OCI-LY3 (cell line): ENCODE data around the gene SRGAP1.

Source experiments
- H2AFZ ChIP-seq: fragments of 200-600, 300-600 bp; shearing (Covaris generic); 2 replicates; pipeline ENCODE4 v1.6.0; 2014; ENCODE audit warnings: antibody characterized with exemption, low read depth, low read length
- H3K27ac ChIP-seq: fragments of 200-600, 300-600 bp; sonication (generic); 2 replicates; pipeline ENCODE4 v1.5.1; 2014; ENCODE audit warnings: mild to moderate bottlenecking, low read length, moderate library complexity, mixed read lengths
- H3K27me3 ChIP-seq: fragments of 200-600, 300-600 bp; sonication (generic); 2 replicates; pipeline ENCODE4 v1.6.1; 2014; ENCODE audit warnings: low read depth, low read length, mixed read lengths
- H3K36me3 ChIP-seq: fragments of 200-600, 300-600 bp; sonication (generic); replicated peaks from 2 replicates; pipeline ENCODE3; 2014; ENCODE audit warnings: low read depth, low read length, mixed read lengths
- H3K4me1 ChIP-seq: fragments of 300-600, 200-600 bp; sonication (generic); 2 replicates; pipeline ENCODE4 v1.6.1; 2014; ENCODE audit warnings: low read length, mixed read lengths
- H3K4me2 ChIP-seq: fragments of 200-600, 300-600 bp; sonication (generic); 2 replicates; pipeline ENCODE4 v1.6.1; 2014; ENCODE audit warnings: low read length, mixed read lengths
- H3K4me3 ChIP-seq: fragments of 300-600, 200-600 bp; sonication (generic); 2 replicates; pipeline ENCODE4 v1.5.1; 2014; ENCODE audit warnings: antibody characterized with exemption, mild to moderate bottlenecking, low read length, moderate library complexity
- H3K79me2 ChIP-seq: fragments of 300-600, 200-600 bp; shearing (Covaris generic); 2 replicates; pipeline ENCODE4 v1.6.1; 2014; ENCODE audit warnings: mild to moderate bottlenecking, low read length, mixed read lengths
- H3K9ac ChIP-seq: fragments of 300-600, 200-600 bp; shearing (Covaris generic); 2 replicates; pipeline ENCODE4 v1.6.0; 2014; ENCODE audit warnings: mild to moderate bottlenecking, low read length, moderate library complexity
- H3K9me3 ChIP-seq: fragments of 200-600, 300-600 bp; shearing (Covaris generic); 2 replicates; pipeline ENCODE4 v1.6.1; 2014; ENCODE audit warnings: low read length, mixed read lengths; ENCODE audit not compliant: insufficient read depth
- H4K20me1 ChIP-seq: fragments of 200-600, 300-600 bp; sonication (generic); 2 replicates; pipeline ENCODE4 v1.6.1; 2016; ENCODE audit warnings: low read length, mixed read lengths; ENCODE audit not compliant: insufficient read depth
- CTCF ChIP-seq: fragments of 200-600, 300-600 bp; sonication (generic); IDR thresholded peaks from 2 replicates; pipeline ENCODE4 v1.5.1; 2014; ENCODE audit warnings: antibody characterized with exemption, low read length, low read depth
- EZH2phosphoT487 ChIP-seq: fragments of 200-600 bp; shearing (Covaris generic); IDR thresholded peaks from 2 replicates; pipeline ENCODE4 v1.6.1; 2018; ENCODE audit warnings: antibody characterized with exemption, mixed run types, low read depth

The SRGAP1 gene

GRCh38 chr12:63995512-63995911 is 151.0 kb downstream of the SRGAP1 start:
- H3K9ac ChIP-seq, result no peak overlapping the region
- no peaks in the 10 kb centered on the region for H3K27me3 ChIP-seq
- TF ChIP-seq CTCF, result no peak
- H2AFZ ChIP-seq, result no peak overlapping the region
- no peaks in the 10 kb centered on the region for H3K36me3 ChIP-seq
- H4K20me1 ChIP-seq, result no peaks in the 10 kb centered on the region
- peaks cover 11% of the 10 kb centered on the region for H3K4me1 ChIP-seq
- H3K4me3 ChIP-seq, result no peak overlapping the region
- H3K79me2 ChIP-seq, result no peaks in the 10 kb centered on the region
- no peak overlapping the region for H3K27ac ChIP-seq
- H3K4me2 ChIP-seq, result no peak overlapping the region
- H3K9me3 ChIP-seq, result no peaks in the 10 kb centered on the region

- TF ChIP-seq EZH2phosphoT487, result no peak
- no peak for TF ChIP-seq CTCF
- H3K36me3 ChIP-seq, result no peaks in the 10 kb centered on the region
- H3K9ac ChIP-seq, result no peak overlapping the region
- no peaks in the 10 kb centered on the region for H3K79me2 ChIP-seq
- H3K4me3 ChIP-seq, result no peak overlapping the region
- H3K27me3 ChIP-seq, result no peaks in the 10 kb centered on the region
- H3K4me2 ChIP-seq, result no peak overlapping the region
- no peak overlapping the region for H2AFZ ChIP-seq
- no peaks in the 10 kb centered on the region for H3K9me3 ChIP-seq
- peaks cover 11% of the 10 kb centered on the region for H3K4me1 ChIP-seq
- no peaks in the 10 kb centered on the region for H4K20me1 ChIP-seq
- no peak overlapping the region for H3K27ac ChIP-seq
Observed at GRCh38 chr12:63996556-63996955, 152.1 kb downstream of the SRGAP1 start.

GRCh38 chr12:63997198-63997597 is 152.7 kb downstream of the SRGAP1 start:
- Histone ChIP-seq H3K36me3 (no peaks in the 10 kb centered on the region), H3K27ac (no peak overlapping the region), H3K4me2 (no peak overlapping the region), H3K4me3 (no peak overlapping the region), H3K27me3 (no peaks in the 10 kb centered on the region), H3K4me1 (peaks cover 11% of the 10 kb centered on the region), H3K79me2 (no peaks in the 10 kb centered on the region), H3K9me3 (no peaks in the 10 kb centered on the region), H4K20me1 (no peaks in the 10 kb centered on the region), H2AFZ (no peak overlapping the region), H3K9ac (no peak overlapping the region)
- TF ChIP-seq CTCF, result no peak
- TF ChIP-seq EZH2phosphoT487, result no peak

GRCh38 chr12:63998584-63998983 is 154.1 kb downstream of the SRGAP1 start:
- no peak overlapping the region for H2AFZ ChIP-seq
- H3K4me3 ChIP-seq, result no peak overlapping the region
- H4K20me1 ChIP-seq, result no peaks in the 10 kb centered on the region
- H3K4me1 ChIP-seq, result peaks cover 11% of the 10 kb centered on the region
- H3K4me2 ChIP-seq, result no peak overlapping the region
- H3K79me2 ChIP-seq, result no peaks in the 10 kb centered on the region
- H3K27me3 ChIP-seq, result no peaks in the 10 kb centered on the region
- no peaks in the 10 kb centered on the region for H3K36me3 ChIP-seq
- H3K9ac ChIP-seq, result no peak overlapping the region
- H3K9me3 ChIP-seq, result peaks cover 3% of the 10 kb centered on the region; the same call in 1 of the 2 replicates
- TF ChIP-seq CTCF (no peak), EZH2phosphoT487 (no peak)
- no peak overlapping the region for H3K27ac ChIP-seq
